ENCODE measurements around the gene ORAI2. TPM values are rescaled to one million over a fixed set of nuclear protein-coding genes. Genes with fewer than 3 reads are reported as not detected.
"Not testable (repeated sequence)": the region's sequence is repeated elsewhere in the genome, so short reads cannot be mapped to it uniquely, and the experiment has no call there.

The ORAI2 gene
- 10 to 100 TPM; 41.4 to 46.2 TPM for total RNA-seq

DNA sequence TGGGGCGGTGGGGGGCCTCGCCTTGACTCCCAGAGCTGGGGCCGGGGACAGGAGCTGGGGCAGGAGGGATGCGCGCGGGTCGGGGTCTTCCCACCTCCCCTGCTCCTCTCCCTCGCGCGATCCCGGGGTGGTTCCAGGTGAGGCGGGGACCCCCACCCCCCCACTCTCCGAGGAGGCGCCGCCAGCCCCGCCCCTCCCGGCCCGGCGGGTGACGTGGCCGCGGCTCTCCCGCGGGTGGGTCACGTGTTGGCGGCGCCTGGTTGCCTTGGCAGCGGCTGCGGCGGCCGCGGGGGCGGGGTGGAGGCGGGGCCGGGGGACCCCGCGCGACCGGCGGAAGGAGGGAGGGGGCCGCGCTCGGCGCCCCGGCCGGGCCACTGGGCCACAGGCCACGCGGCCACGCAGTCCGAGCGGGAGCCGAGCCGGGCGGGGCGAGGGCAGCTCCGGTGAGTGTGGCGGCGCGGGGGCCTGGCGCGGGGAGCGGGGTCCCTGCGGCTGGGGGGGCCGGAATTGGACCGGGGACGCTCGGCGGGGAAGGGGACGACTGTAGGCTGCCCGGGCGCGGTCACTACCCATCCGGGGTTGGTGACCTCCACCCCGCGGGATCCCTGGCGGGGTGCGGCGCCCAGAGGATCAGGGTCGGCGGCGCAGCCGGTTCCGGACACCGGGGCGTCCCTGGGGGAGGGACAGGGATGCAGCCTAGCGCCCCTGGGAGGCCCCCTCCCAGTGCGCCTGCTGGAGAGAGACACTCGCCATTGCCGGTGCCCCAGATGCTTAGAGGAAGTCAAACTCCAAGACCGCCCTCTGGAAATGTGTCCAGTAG is at the start of gene ORAI2:
Gene ORAI2 (plus strand): TSS at position 357 of the 820 bp plus-strand sequence. CDS start 5,382 bp downstream, outside the sequence.
- Mint-ChIP-seq H3K36me3 (peaks cover 6% of the 10 kb centered on the region), H3K4me3 (peak within 1 kb of the TSS; percentile 89), H3K27ac (peak within 1 kb of the TSS; percentile 92), H3K9me3 (no peaks in the 10 kb centered on the region), H3K4me1 (peaks cover 40% of the 10 kb centered on the region), H3K27me3 (no peaks in the 10 kb centered on the region)
- DNase-seq: peak; percentile 90

DNA sequence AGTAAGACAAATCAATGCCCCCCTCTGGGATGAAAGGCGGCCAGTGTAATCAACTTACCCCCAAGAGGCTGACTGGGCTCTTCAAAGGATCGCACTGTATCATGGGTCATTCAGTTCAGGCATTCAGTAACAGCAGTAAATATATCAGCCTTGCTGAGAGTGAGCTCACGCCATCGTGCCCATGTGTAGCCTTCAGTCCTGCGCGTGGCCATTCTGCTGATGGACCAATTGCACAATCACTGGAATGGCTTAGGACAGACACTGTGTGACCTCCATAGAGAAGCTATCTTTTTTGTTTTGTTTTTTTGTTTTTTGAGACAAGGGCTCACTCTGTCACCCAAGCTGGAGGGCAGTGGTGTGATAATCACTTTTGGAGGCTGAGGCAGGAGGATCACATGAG is 46.3 kb upstream of the ORAI2 start:
- H3K9me3 Mint-ChIP-seq: no peaks in the 10 kb centered on the region
- no peaks in the 10 kb centered on the region for H3K27me3 Mint-ChIP-seq
- H3K4me3 Mint-ChIP-seq: no peak overlapping the region
- no peak for DNase-seq
- no peaks in the 10 kb centered on the region for H3K4me1 Mint-ChIP-seq
- peaks cover 6% of the 10 kb centered on the region for H3K36me3 Mint-ChIP-seq
- no peak overlapping the region for H3K27ac Mint-ChIP-seq

DNA sequence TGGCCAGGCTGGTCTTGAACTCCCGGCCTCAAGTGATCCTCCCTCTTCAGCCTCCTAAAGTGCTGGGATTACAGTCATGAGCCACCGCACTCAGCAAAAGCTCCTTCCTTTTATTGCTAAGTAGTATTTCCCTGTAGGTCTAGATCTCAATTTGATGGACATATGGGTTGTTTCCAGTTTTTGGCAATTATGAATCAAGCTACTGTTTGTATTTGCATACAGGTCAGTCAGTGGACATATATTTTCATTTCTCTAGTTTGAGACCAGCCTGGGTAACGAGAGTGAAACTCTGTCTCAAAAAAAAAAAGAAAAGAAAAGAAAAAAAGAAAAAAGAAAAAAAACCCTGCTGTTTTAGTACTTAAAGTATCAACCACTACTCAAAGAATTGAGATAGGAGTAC is 43.6 kb upstream of the ORAI2 start:
- H3K36me3 Mint-ChIP-seq: peaks cover 6% of the 10 kb centered on the region
- no peaks in the 10 kb centered on the region for H3K9me3 Mint-ChIP-seq
- no peaks in the 10 kb centered on the region for H3K4me1 Mint-ChIP-seq
- DNase-seq: no peak
- no peak overlapping the region for H3K27ac Mint-ChIP-seq
- H3K27me3 Mint-ChIP-seq: no peaks in the 10 kb centered on the region
- no peak overlapping the region for H3K4me3 Mint-ChIP-seq

DNA sequence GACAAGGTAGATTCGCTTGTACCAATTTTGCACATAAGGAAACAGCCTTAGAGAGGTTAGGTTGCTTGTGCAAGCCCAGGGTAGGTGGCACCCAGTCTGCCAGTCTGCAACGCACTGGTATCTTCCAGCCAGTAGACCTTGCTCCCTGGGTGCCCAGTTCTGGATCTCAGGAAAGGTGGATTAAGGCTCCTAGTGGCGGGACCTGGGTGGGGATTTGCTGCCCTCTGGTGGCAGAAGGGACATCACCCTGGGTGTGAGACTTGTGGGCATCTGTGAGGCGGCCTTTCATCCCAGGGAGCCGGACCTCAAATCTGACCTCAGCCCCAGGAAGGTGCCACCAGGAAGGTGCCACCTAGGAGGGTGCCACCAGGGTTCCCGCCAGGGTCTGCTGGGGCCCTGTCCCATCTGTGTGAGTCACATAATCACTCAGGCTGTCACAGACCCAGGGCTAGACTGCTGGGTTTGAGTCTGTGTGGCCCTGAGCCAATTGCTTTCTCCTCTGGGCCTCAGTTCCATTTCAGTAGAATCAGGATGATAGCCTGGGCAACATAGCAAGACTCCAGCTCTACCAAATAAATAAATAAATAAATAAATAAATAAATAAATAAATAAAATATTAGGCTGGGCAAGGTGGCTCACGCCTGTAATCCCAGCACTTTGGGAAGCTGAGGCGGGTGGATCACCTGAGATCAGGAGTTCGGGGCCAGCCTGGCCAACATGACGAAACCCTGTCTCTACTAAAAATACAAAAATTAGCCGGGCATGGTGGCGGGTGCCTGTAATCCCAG is 42.5 kb upstream of the ORAI2 start:
- Mint-ChIP-seq H3K36me3 (peaks cover 6% of the 10 kb centered on the region), H3K9me3 (no peaks in the 10 kb centered on the region), H3K4me1 (peaks cover 6% of the 10 kb centered on the region), H3K4me3 (no peak overlapping the region), H3K27ac (no peak overlapping the region), H3K27me3 (no peaks in the 10 kb centered on the region)
- peak; percentile 61 for DNase-seq

DNA sequence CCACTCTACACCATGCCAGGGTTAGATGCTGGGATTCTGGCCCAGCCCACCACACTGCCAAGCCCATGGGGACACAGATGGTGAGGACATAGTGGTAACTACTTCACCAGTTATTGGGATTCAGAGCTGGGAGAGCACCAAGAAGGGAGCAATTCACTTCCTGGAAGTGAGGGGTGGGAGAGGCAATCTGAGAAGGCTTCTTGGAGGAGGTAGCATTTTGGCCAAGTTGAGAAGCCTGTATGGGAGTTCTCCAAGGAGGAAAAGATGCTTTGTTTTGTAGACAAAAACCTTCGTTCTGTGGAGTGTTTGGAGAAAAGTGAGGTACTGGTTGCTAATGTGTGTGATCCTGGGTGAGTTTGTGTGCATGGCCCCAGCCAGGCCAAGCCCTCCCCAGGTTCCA is 41.0 kb upstream of the ORAI2 start:
- Mint-ChIP-seq H3K4me3 (no peak overlapping the region), H3K4me1 (peaks cover 12% of the 10 kb centered on the region), H3K27me3 (no peaks in the 10 kb centered on the region), H3K36me3 (peaks cover 7% of the 10 kb centered on the region), H3K27ac (no peak overlapping the region), H3K9me3 (no peaks in the 10 kb centered on the region)
- no peak for DNase-seq

DNA sequence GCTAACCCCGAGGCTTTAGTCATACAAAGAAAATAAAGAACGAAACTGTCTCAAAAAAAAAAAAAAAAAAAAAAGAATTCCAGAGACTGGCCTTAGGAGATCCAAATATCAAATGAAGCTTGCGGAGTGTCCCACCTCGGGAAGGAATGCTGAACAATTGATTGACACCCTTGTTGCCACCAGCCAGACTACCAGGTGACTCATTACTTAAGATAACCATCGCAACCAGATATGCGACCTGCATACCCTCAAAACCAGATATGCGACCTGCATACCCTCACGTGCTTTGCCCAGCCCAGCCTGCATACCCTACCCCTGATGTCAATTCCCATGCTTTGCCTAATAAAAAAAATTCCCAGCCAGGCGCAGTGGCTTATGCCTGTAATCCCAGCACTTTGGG is 39.9 kb upstream of the ORAI2 start:
- Mint-ChIP-seq H3K27ac (no peak overlapping the region), H3K27me3 (no peaks in the 10 kb centered on the region), H3K36me3 (peaks cover 8% of the 10 kb centered on the region), H3K4me3 (no peak overlapping the region), H3K4me1 (peaks cover 15% of the 10 kb centered on the region), H3K9me3 (no peaks in the 10 kb centered on the region)
- no peak for DNase-seq

DNA sequence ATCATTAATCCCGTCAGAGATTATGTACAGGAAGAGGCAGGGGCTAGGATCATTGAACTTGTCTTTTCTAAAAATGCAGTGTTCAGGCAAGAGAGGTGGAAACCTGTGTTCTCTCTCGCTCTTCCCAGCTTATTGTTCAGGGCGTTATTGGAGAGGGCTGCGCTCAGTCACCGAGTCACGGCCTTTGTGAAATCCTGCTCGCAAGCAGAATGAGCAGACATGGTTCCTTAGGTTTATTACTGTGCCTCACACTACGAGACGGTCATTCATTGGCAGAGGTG is 37.8 kb upstream of the ORAI2 start:
- Mint-ChIP-seq H3K27ac (peak overlapping the region; percentile 70), H3K36me3 (peaks cover 14% of the 10 kb centered on the region), H3K4me1 (peaks cover 15% of the 10 kb centered on the region), H3K4me3 (peak overlapping the region; percentile 93), H3K27me3 (no peaks in the 10 kb centered on the region), H3K9me3 (no peaks in the 10 kb centered on the region)
- no peak for DNase-seq

DNA sequence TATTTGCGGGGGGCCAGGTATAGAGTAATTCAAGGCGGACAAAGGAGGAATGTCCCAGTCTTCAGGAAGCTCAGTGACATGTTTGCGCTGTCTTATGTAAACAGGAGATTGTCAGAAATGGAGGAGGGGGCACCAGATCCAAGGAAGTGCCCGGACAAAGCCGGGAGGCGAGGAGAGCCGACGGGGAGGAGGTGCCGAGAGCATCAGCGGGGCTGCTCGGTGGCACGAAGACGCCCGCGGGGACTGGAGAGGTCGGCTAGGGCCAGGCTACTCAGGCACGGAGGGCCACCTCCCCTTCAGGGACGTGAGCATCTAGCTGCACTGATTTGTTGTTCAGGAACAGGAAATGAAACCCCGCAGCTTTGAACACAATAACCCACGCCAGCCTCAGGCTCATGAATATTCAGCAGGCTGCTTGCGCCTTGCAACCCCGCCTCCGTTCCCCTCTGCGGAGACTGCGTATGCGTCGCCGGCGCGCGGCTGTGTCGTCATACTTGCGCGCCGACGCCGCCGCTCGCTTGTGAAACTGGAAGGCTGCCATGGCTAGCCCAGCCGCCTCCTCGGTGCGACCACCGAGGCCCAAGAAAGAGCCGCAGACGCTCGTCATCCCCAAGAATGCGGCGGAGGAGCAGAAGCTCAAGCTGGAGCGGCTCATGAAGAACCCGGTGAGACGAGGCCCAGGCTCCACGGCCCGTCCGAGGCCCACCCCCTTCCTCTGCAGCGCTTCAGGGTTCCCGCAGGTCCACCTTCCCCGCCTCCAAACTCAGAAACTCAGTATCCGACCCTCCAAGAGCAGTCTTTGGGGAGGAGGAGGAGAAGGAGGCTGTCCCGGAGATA is 37.3 kb upstream of the ORAI2 start, which contains the start of gene PRKRIP1:
Gene PRKRIP1 (plus strand): TSS at position 491 of the 837 bp plus-strand sequence. CDS start 49 bp downstream, at position 540.
- Mint-ChIP-seq H3K4me1 (peaks cover 15% of the 10 kb centered on the region), H3K9me3 (no peaks in the 10 kb centered on the region), H3K4me3 (peak within 1 kb of the TSS; percentile 93), H3K36me3 (peaks cover 17% of the 10 kb centered on the region), H3K27ac (peak within 1 kb of the TSS; percentile 90), H3K27me3 (no peaks in the 10 kb centered on the region)
- DNase-seq: peak; percentile 89

DNA sequence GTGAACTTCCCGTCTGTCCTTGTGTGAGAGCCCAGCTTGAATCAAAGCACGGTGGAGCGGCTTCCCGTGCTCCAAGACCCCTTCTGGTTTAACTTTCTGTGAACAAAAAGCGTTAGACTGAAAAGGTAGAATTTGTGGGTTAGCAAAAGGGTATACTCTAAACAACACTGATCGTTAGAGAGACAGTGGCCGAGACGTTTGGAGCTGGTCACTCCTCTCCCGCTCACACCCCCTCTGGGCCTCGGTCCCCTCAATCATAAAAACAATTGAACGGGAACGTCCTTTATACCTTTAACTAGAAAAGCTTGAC is 36.7 kb upstream of the ORAI2 start:
- Mint-ChIP-seq H3K36me3 (peaks cover 18% of the 10 kb centered on the region), H3K9me3 (no peaks in the 10 kb centered on the region), H3K27me3 (no peaks in the 10 kb centered on the region), H3K4me1 (peaks cover 15% of the 10 kb centered on the region), H3K27ac (peak overlapping the region; percentile 90), H3K4me3 (peak overlapping the region; percentile 93)
- DNase-seq: no peak

DNA sequence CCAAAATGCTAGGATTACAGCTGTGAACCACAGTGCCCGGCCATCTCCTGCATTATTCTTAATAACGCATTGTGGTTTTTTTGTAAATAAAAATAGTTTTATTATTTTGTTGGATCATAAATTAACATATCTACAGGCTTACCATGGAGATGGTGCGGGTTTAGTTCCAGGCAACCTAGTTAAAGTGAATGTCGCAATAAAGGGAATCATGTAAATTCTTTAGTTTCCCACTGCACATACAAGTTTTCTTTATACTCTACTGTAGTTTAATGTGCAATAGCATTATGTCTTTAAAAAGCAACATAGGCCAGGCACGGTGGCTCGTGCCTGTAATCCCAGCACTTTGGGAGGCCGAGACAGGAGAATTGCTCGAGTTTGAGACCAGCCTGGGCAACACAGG is 34.8 kb upstream of the ORAI2 start:
- H3K27ac Mint-ChIP-seq: no peak overlapping the region
- no peak overlapping the region for H3K4me3 Mint-ChIP-seq
- DNase-seq: no peak
- no peaks in the 10 kb centered on the region for H3K9me3 Mint-ChIP-seq
- H3K36me3 Mint-ChIP-seq: peaks cover 17% of the 10 kb centered on the region
- peaks cover 15% of the 10 kb centered on the region for H3K4me1 Mint-ChIP-seq
- no peaks in the 10 kb centered on the region for H3K27me3 Mint-ChIP-seq

DNA sequence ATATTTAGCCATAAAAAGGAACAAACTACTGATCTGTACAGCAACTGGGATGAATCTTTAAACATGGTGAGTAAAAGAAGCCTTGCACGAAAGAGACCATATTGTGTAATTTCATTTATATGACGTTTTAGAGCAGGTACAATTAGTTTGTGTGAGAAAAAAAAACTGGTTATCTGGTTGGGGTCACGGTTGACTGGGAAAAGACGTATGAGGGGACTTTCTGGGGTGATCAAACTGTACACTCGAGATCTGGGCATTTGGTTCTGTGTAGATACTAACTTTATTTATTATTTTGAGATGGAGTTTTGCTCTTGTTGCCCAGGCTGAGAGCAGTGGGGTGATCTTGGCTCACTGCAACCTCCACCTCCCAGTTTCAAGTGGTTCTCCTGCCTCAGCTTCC is 33.0 kb upstream of the ORAI2 start:
- no peak overlapping the region for H3K27ac Mint-ChIP-seq
- no peak for DNase-seq
- H3K27me3 Mint-ChIP-seq: no peaks in the 10 kb centered on the region
- H3K9me3 Mint-ChIP-seq: no peaks in the 10 kb centered on the region
- H3K4me3 Mint-ChIP-seq: no peak overlapping the region
- peaks cover 16% of the 10 kb centered on the region for H3K4me1 Mint-ChIP-seq
- H3K36me3 Mint-ChIP-seq: peaks cover 18% of the 10 kb centered on the region

GRCh38 chr7:102403563-102403962 is 29.8 kb upstream of the ORAI2 start:
- Mint-ChIP-seq H3K9me3 (no peaks in the 10 kb centered on the region), H3K4me1 (peaks cover 7% of the 10 kb centered on the region), H3K27me3 (no peaks in the 10 kb centered on the region), H3K36me3 (peaks cover 30% of the 10 kb centered on the region), H3K4me3 (no peak overlapping the region), H3K27ac (no peak overlapping the region)
- no peak for DNase-seq

GRCh38 chr7:102404005-102404861 is 29.1 kb upstream of the ORAI2 start:
- Mint-ChIP-seq H3K27ac (no peak overlapping the region), H3K4me3 (no peak overlapping the region), H3K4me1 (peaks cover 7% of the 10 kb centered on the region), H3K36me3 (peaks cover 33% of the 10 kb centered on the region), H3K9me3 (peaks cover 1% of the 10 kb centered on the region), H3K27me3 (no peaks in the 10 kb centered on the region)
- DNase-seq: peak; percentile 32

DNA sequence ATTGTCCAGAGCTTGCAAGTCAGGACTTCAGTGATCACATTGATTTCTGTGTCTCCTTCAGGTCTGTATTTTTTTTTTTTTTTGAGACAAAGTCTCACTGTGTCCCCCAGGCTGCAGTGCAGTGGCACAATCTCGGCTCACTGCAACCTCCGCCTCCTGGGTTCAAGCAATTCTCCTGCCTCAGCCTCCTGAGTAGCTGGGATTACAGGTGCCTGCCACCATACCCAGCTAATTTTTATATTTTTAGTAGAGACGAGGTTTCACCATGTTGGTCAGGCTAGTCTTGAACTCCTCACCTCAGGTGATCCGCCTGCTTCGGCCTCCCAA is 28.6 kb upstream of the ORAI2 start:
- not testable (repeated sequence) for H3K27me3 Mint-ChIP-seq, H3K27ac Mint-ChIP-seq, DNase-seq, H3K4me3 Mint-ChIP-seq, H3K4me1 Mint-ChIP-seq, H3K9me3 Mint-ChIP-seq
- H3K36me3 Mint-ChIP-seq: peaks cover 36% of the 10 kb centered on the region
